22Rv1 (cell line): ENCODE measurements around the gene MTPN.

ENCODE experiments used
- H3K27ac ChIP-seq: fragments of 450-650 bp; 2 replicates; pipeline ENCODE4 v1.5.1; 2017
- ZFX ChIP-seq: fragments of 450-650 bp; IDR thresholded peaks from 2 replicates; pipeline ENCODE4 v1.6.1; 2017; ENCODE audit warnings: antibody characterized with exemption, borderline replicate concordance
- TF ChIP-seq, protein P1 (sequence below): fragments of 450-650 bp; IDR thresholded peaks from 2 replicates; pipeline ENCODE4 v1.5.1; 2017; ENCODE audit warnings: mild to moderate bottlenecking

Gene MTPN

GRCh38 chr7:135884495-135885232 is 92.5 kb downstream of the MTPN start:
- TF ChIP-seq, protein P1, sequence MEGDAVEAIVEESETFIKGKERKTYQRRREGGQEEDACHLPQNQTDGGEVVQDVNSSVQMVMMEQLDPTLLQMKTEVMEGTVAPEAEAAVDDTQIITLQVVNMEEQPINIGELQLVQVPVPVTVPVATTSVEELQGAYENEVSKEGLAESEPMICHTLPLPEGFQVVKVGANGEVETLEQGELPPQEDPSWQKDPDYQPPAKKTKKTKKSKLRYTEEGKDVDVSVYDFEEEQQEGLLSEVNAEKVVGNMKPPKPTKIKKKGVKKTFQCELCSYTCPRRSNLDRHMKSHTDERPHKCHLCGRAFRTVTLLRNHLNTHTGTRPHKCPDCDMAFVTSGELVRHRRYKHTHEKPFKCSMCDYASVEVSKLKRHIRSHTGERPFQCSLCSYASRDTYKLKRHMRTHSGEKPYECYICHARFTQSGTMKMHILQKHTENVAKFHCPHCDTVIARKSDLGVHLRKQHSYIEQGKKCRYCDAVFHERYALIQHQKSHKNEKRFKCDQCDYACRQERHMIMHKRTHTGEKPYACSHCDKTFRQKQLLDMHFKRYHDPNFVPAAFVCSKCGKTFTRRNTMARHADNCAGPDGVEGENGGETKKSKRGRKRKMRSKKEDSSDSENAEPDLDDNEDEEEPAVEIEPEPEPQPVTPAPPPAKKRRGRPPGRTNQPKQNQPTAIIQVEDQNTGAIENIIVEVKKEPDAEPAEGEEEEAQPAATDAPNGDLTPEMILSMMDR = no peak
- TF ChIP-seq ZFX = no peak

GRCh38 chr7:135879233-135879632 is 97.9 kb downstream of the MTPN start:
- H3K27ac ChIP-seq = no peak overlapping the region
- TF ChIP-seq ZFX = no peak
- TF ChIP-seq, protein P1 = no peak

More at GRCh38 chr7:135884495-135885232, 92.5 kb downstream of the MTPN start:
- no peak overlapping the region for H3K27ac ChIP-seq

- no peak for TF ChIP-seq ZFX
- TF ChIP-seq, protein P1 = no peak
- H3K27ac ChIP-seq = no peak overlapping the region
Observed at GRCh38 chr7:135878284-135878683, 98.9 kb downstream of the MTPN start.

DNA sequence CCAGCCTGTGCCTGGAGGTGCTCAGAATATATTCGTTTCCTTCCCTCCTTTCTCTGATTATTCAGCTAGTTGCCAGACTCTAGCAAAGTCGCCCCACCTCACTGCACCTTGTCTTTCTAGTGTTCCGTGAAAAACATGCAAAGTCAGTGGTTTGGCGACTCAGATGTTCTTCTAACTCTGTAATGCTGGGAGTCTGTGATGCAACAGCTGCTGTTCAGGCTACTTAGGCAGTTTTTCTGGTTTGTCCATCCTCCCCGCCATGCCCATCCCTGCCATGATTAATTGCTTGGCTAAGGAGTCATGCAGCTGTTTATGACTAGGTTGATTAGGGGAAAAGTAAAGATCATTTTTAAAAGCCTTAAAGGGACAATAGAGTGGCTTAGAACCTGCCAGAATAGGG is 99.4 kb downstream of the MTPN start:
- TF ChIP-seq ZFX = no peak
- no peak overlapping the region for H3K27ac ChIP-seq
